Fibroblast of lung (primary cell): Measurements from ENCODE around the gene TDRD7. TPM values are rescaled to one million over a fixed set of nuclear protein-coding genes. Genes with fewer than 3 reads are reported as not detected.

Experiments
- DNase-seq, 2 donors: peaks; one replicate each; pipeline versions ENCODE4 v3.0.0 to v3.0.0-alpha.2; 2010; ENCODE audit warnings: low read depth in 2 of 2
- H2AFZ ChIP-seq: 2 replicates; pipeline ENCODE4 v1.5.1; 2012; ENCODE audit warnings: low read length, control low read depth, inconsistent platforms
- H3K27ac ChIP-seq: 2 replicates; pipeline ENCODE4 v1.5.1; 2011; ENCODE audit warnings: low read length, control low read depth; ENCODE audit not compliant: insufficient read depth
- H3K27me3 ChIP-seq: 2 replicates; pipeline ENCODE4 v1.5.1; 2011; ENCODE audit warnings: mild to moderate bottlenecking, low read length; ENCODE audit not compliant: control insufficient read depth, insufficient read depth
- H3K36me3 ChIP-seq: 2 replicates; pipeline ENCODE4 v1.5.1; 2011; ENCODE audit warnings: low read length; ENCODE audit not compliant: control insufficient read depth, insufficient read depth
- H3K4me1 ChIP-seq: 2 replicates; pipeline ENCODE4 v1.5.1; 2011; ENCODE audit warnings: low read length; ENCODE audit not compliant: control insufficient read depth, insufficient read depth; ENCODE audit errors: extremely low read depth
- H3K4me2 ChIP-seq: 2 replicates; pipeline ENCODE4 v1.5.1; 2011; ENCODE audit warnings: low read length, control low read depth; ENCODE audit not compliant: insufficient read depth; ENCODE audit errors: extremely low read depth
- H3K4me3 ChIP-seq, 4 experiments: fragments of 200-600 bp in 1 of 4; sonication (generic) in 1 of 4; replicated peaks in 1 of 4; 2 replicates each; pipeline ENCODE4 v1.5.1; 2011 to 2016; ENCODE audit warnings: low read length in 4 of 4, low read depth in 3 of 4, mild to moderate bottlenecking in 3 of 4, control low read depth in 2 of 4, inconsistent platforms in 1 of 4, mixed read lengths in 1 of 4; ENCODE audit not compliant: insufficient read depth in 1 of 4; ENCODE audit errors: control extremely low read depth in 1 of 4
- H3K79me2 ChIP-seq: 2 replicates; pipeline ENCODE4 v1.5.1; 2012; ENCODE audit warnings: mild to moderate bottlenecking, low read length, inconsistent platforms; ENCODE audit not compliant: control insufficient read depth, insufficient read depth
- H3K9ac ChIP-seq: 2 replicates; pipeline ENCODE4 v1.5.1; 2011; ENCODE audit warnings: mild to moderate bottlenecking, low read length, control low read depth; ENCODE audit not compliant: insufficient read depth
- H3K9me3 ChIP-seq: 2 replicates; pipeline ENCODE4 v1.5.1; 2012; ENCODE audit warnings: low read depth, low read length; ENCODE audit not compliant: control insufficient read depth, insufficient read depth
- H4K20me1 ChIP-seq: 2 replicates; pipeline ENCODE4 v1.5.1; 2011; ENCODE audit warnings: low read length; ENCODE audit not compliant: control insufficient read depth, insufficient read depth; ENCODE audit errors: extremely low read depth
- CTCF ChIP-seq, 2 donors: IDR thresholded peaks in 1 of 2; conservative IDR thresholded peaks in 1 of 2; 1 replicate in 1 of 2; 2 replicates in 1 of 2; pipeline ENCODE4 v1.5.1; 2011 to 2012; ENCODE audit warnings: low read length in 2 of 2, control low read depth in 1 of 2, inconsistent platforms in 1 of 2, low read depth in 1 of 2, mild to moderate bottlenecking in 1 of 2
- EZH2 ChIP-seq: IDR thresholded peaks from 2 replicates; pipeline ENCODE4 v1.5.1; 2012; ENCODE audit warnings: low read length, control low read depth, mild to moderate bottlenecking; ENCODE audit errors: missing control alignments
- polyA plus RNA-seq, 2 donors: library from polyadenylated mRNA; depleted of rRNA in 1 of 2; stranded (reverse) in 1 of 2; unstranded in 1 of 2; fragments of >200 nt; gene quantifications; 2 replicates each; pipeline ENCODE4 v1.2.1, GENCODE V29; 2011 to 2012; ENCODE audit warnings: missing spikeins in 1 of 2
- total RNA-seq: library from RNA; depleted of rRNA; stranded (reverse); fragments of >200 nt; gene quantifications from 2 replicates; pipeline ENCODE4 v1.2.1, GENCODE V29; 2014

TDRD7 gene
- total and polyA plus RNA-seq, 2 donors (not counting 1 experiment from before 2014, with no cell fraction given): 9.8 to 14.7 TPM

- TF ChIP-seq EZH2 (no peak), CTCF (conservative IDR thresholded peaks at IDR 0.05 in 1 of 2, IDR thresholded peaks at IDR 0.05 in 1 of 2; ENCODE audit: low read depth in 1 of 2, low read length in 2 of 2) (no peak)
- H3K4me3 ChIP-seq: no peak overlapping the region
Observed at GRCh38 chr9:97475059-97475458, 63.2 kb downstream of the TDRD7 start.

GRCh38 chr9:97478301-97478981, 66.5 kb downstream of the TDRD7 start:
- Histone ChIP-seq H3K27me3 (no peaks in the 10 kb centered on the region), H3K9ac (no peak overlapping the region), H4K20me1 (no peaks in the 10 kb centered on the region), H3K79me2 (no peaks in the 10 kb centered on the region), H3K4me3 (no peak overlapping the region), H3K27ac (no peak overlapping the region), H3K4me2 (no peak overlapping the region), H3K4me1 (no peaks in the 10 kb centered on the region), H2AFZ (no peak overlapping the region), H3K9me3 (no peaks in the 10 kb centered on the region), H3K36me3 (no peaks in the 10 kb centered on the region)
- no peak for DNase-seq
- TF ChIP-seq CTCF (conservative IDR thresholded peaks at IDR 0.05 in 1 of 2, IDR thresholded peaks at IDR 0.05 in 1 of 2; ENCODE audit: low read depth in 1 of 2, low read length in 2 of 2): no peak
- TF ChIP-seq EZH2: no peak

More at GRCh38 chr9:97475059-97475458, 63.2 kb downstream of the TDRD7 start:
- Histone ChIP-seq H2AFZ (no peak overlapping the region), H3K4me2 (no peak overlapping the region), H3K9me3 (no peaks in the 10 kb centered on the region), H3K36me3 (no peaks in the 10 kb centered on the region), H3K4me1 (no peaks in the 10 kb centered on the region), H3K27me3 (no peaks in the 10 kb centered on the region), H4K20me1 (no peaks in the 10 kb centered on the region), H3K9ac (no peak overlapping the region), H3K79me2 (no peaks in the 10 kb centered on the region), H3K27ac (no peak overlapping the region)
- peak; percentile 6 to 65 for DNase-seq

GRCh38 chr9:97479496-97480159, 67.7 kb downstream of the TDRD7 start:
- H4K20me1 ChIP-seq: no peaks in the 10 kb centered on the region
- H3K36me3 ChIP-seq: no peaks in the 10 kb centered on the region
- no peak overlapping the region for H3K27ac ChIP-seq
- H3K4me1 ChIP-seq: no peaks in the 10 kb centered on the region
- DNase-seq: no peak
- H3K9ac ChIP-seq: no peak overlapping the region
- H3K9me3 ChIP-seq: no peaks in the 10 kb centered on the region
- no peak overlapping the region for H3K4me3 ChIP-seq
- TF ChIP-seq EZH2: no peak
- no peak for TF ChIP-seq CTCF (conservative IDR thresholded peaks at IDR 0.05 in 1 of 2, IDR thresholded peaks at IDR 0.05 in 1 of 2; ENCODE audit: low read depth in 1 of 2, low read length in 2 of 2)
- H3K79me2 ChIP-seq: no peaks in the 10 kb centered on the region
- no peaks in the 10 kb centered on the region for H3K27me3 ChIP-seq
- H2AFZ ChIP-seq: no peak overlapping the region
- H3K4me2 ChIP-seq: no peak overlapping the region
